T-helper 1 cell treated with Interleukin-12 subunit alpha and Interleukin-12 subunit beta and Interleukin-4 antibody, amounts not matched to agents 30 μg/mL and 1 μg/mL, for 36 hours (primary cell): ENCODE data around the gene AOX1.

Experiments used
- H3K27ac Mint-ChIP-seq: one replicate; pipeline ENCODE4 v1.8.0; 2021; ENCODE audit warnings: mild to moderate bottlenecking, mixed read lengths
- H3K27me3 Mint-ChIP-seq: one replicate; pipeline ENCODE4 v1.8.0; 2021; ENCODE audit warnings: low read depth, mixed read lengths
- H3K36me3 Mint-ChIP-seq: one replicate; pipeline ENCODE4 v1.8.0; 2021; ENCODE audit warnings: low read depth, mixed read lengths
- H3K4me1 Mint-ChIP-seq: one replicate; pipeline ENCODE4 v1.8.0; 2021; ENCODE audit warnings: low read depth, mixed read lengths
- H3K4me3 Mint-ChIP-seq: one replicate; pipeline ENCODE4 v1.8.0; 2021; ENCODE audit warnings: mild to moderate bottlenecking, moderate library complexity, mixed read lengths
- H3K9me3 Mint-ChIP-seq: one replicate; pipeline ENCODE4 v1.8.0; 2021; ENCODE audit warnings: mixed read lengths

Gene AOX1

DNA sequence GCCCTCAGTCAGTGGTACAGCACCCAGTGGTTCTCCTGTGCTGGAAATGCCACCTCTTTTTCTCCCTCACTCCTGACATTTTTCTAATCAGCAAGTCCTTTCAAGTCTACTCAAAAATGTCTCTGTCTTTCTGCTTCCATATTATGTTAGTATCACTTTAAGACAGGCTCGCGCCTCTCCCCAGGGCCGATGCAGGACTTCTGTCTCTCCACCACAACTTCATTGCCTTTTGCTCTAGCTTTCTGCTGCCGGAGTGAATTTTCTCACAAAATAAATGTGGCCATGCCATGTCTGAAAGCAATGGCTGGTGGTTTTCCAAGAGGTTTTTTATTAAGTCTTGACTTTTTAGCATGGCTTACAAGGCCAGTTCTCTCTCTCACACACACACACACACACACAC is 73.6 kb downstream of the AOX1 start:
- no peaks in the 10 kb centered on the region for H3K4me1 Mint-ChIP-seq
- H3K27me3 Mint-ChIP-seq: peaks cover 24% of the 10 kb centered on the region
- no peak overlapping the region for H3K4me3 Mint-ChIP-seq
- H3K36me3 Mint-ChIP-seq: no peaks in the 10 kb centered on the region
- no peaks in the 10 kb centered on the region for H3K9me3 Mint-ChIP-seq
- no peak overlapping the region for H3K27ac Mint-ChIP-seq

DNA sequence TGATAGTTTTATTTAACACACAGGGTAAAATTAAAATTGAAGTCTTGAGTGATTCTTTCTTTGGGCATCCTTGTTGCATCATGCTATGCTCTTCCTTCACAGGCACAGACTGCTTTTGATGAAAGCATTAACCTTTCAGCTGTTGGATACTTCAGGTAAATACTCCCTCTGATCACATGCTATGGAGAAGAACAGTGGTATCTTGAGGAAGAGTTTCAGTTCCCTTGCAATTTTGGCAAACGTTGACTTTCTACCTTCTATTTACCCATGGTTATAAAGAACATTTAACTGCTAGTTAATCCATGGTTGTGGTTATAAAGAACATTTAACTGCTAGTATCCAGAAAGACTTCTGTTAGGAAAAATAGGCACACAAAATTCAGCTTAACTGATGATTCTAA is 75.7 kb downstream of the AOX1 start:
- H3K4me3 Mint-ChIP-seq: no peak overlapping the region
- no peaks in the 10 kb centered on the region for H3K36me3 Mint-ChIP-seq
- peaks cover 24% of the 10 kb centered on the region for H3K27me3 Mint-ChIP-seq
- H3K4me1 Mint-ChIP-seq: no peaks in the 10 kb centered on the region
- H3K27ac Mint-ChIP-seq: no peak overlapping the region
- H3K9me3 Mint-ChIP-seq: no peaks in the 10 kb centered on the region

DNA sequence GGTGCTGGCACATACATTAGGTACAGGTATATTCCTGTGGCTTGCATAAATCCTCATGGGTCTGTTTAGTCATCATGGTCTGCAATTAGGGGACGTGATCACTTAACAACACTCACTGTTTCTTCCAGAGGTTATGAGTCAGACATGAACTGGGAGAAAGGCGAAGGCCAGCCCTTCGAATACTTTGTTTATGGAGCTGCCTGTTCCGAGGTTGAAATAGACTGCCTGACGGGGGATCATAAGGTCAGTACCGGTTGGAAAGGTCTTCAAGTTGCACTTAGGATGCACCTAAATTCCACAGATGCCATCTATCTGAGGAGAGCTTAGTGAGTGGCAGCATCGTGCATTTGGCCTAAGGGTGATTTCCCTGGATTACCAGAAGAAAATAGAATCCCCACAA is 76.9 kb downstream of the AOX1 start:
- no peaks in the 10 kb centered on the region for H3K9me3 Mint-ChIP-seq
- H3K36me3 Mint-ChIP-seq: no peaks in the 10 kb centered on the region
- no peak overlapping the region for H3K4me3 Mint-ChIP-seq
- peaks cover 2% of the 10 kb centered on the region for H3K4me1 Mint-ChIP-seq
- H3K27me3 Mint-ChIP-seq: peaks cover 24% of the 10 kb centered on the region
- H3K27ac Mint-ChIP-seq: no peak overlapping the region

DNA sequence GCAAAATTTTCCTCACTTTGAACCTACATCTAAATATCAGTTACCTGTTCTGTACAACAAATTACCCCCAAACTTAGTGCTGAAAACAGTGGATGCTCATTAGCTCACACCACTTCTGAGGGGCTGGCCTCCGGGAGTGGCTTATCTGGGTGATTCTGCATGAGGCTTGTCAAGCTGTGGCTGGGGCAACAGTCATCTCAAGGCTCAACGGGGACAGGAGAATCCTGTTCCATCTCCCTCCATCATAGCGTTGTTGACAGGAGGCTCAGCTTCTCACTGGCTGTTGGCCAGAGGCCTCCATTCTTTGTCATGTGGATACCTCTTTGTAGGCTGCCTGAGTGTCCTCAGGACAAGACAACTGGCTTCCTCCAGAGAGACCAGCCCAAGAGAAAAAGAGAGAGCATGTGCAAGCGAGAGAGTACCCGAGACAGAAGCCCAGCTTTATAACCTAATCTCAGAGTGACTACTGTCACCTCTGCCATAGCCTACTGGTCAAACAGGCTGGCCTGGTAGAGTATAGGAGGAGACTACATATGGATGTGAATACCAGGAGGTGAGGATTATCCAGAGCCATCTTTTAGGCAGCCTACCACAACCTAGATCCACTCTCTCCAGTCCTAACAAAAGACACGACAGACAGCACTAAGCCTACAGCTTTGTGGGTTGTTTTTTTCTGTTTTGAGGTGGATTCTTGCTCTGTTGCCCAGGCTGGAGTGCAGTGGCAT is 79.1 kb downstream of the AOX1 start:
- Mint-ChIP-seq H3K27me3 (peaks cover 16% of the 10 kb centered on the region), H3K27ac (no peak overlapping the region), H3K36me3 (no peaks in the 10 kb centered on the region), H3K4me1 (peaks cover 2% of the 10 kb centered on the region), H3K9me3 (no peaks in the 10 kb centered on the region), H3K4me3 (no peak overlapping the region)

DNA sequence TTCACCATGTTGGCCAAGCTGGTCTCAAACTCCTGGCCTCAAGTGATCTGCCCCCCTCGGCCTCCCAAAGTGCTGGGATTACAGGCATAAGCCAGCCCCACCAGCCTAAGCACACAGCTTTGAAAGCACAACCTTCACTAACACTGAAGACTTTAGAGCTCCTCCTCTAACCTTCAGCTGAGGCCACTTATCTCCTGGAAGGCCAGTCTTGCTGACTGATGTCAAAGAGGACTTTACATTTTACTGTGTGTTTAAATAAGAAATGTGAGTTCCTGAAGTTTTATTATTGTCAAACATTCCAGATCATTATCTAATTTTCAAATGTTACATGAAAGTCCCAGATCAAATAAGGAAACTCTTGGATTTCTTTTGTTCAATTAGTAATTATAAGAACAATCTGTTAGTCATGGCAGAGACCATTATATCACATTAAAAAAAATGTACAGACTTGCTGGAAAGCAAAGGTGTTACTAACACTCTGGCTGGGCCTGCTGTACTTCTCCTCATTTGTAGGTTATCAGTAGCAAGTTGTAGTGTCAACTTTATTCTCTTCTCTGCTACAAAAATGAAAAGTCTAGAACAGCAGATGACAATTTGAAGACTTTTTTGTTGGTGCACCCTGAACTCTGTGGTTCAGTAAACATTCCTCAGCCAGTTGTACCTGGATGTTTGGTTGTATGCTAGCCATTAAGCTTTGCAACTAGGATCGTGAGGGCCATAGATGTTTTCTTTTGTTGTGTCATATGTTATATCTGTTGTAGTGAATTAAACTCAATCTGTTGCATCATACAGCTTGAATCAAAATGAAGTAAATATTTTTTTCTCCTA is 80.0 kb downstream of the AOX1 start:
- Mint-ChIP-seq H3K9me3 (no peaks in the 10 kb centered on the region), H3K36me3 (no peaks in the 10 kb centered on the region), H3K4me1 (peaks cover 2% of the 10 kb centered on the region), H3K27me3 (peaks cover 13% of the 10 kb centered on the region), H3K4me3 (no peak overlapping the region), H3K27ac (no peak overlapping the region)

DNA sequence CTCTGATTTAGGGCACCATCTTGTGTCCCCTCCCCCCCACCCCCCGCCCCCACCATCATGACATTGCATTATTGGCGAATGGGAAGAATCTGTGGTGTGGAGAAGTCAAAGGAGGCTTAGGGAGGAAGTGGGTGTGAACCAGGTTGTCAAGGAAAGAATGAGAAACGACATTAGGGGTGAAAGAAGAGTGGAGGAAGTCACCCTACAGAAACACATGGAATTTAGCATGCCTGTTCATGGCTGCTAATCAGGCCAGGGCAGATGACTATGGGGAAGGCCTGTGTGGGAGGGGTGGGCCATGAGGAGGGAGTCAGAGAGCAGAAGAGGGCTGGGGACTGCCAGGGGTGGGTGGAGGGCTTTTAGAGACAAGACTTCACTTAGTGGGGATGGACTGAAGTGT is 81.6 kb downstream of the AOX1 start:
- H3K4me3 Mint-ChIP-seq: no peak overlapping the region
- H3K27me3 Mint-ChIP-seq: no peaks in the 10 kb centered on the region
- H3K4me1 Mint-ChIP-seq: peaks cover 3% of the 10 kb centered on the region
- H3K27ac Mint-ChIP-seq: no peak overlapping the region
- H3K9me3 Mint-ChIP-seq: no peaks in the 10 kb centered on the region
- H3K36me3 Mint-ChIP-seq: no peaks in the 10 kb centered on the region

DNA sequence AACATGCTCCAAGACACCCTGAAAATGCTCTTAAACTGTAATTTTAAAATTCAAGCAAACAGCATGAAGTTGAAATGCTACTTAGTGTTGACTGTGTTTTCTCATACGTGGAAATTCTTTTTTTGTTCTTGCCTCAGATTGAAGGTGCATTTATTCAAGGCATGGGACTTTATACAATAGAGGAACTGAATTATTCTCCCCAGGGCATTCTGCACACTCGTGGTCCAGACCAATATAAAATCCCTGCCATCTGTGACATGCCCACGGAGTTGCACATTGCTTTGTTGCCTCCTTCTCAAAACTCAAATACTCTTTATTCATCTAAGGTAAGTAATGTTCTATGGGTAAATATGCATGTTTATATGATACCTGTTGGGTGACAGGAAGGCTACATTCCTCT is 82.7 kb downstream of the AOX1 start:
- Mint-ChIP-seq H3K4me3 (no peak overlapping the region), H3K36me3 (no peaks in the 10 kb centered on the region), H3K4me1 (peaks cover 9% of the 10 kb centered on the region), H3K27ac (no peak overlapping the region), H3K27me3 (no peaks in the 10 kb centered on the region), H3K9me3 (no peaks in the 10 kb centered on the region)

DNA sequence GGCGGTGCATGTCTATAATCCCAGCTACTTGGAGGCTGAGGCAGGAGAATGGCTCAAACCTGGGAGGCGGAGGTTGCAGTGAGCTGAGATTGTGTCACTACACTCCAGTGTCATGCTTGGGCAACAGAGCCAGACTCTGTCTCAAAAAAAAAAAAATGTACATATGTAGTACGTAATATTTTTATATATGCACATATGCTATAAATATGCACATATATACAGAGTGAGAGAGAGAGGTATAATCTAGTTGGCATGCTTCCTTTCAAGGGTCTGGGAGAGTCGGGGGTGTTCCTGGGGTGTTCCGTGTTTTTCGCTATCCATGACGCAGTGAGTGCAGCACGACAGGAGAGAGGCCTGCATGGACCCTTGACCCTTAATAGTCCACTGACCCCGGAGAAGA is 83.5 kb downstream of the AOX1 start:
- Mint-ChIP-seq H3K9me3 (no peaks in the 10 kb centered on the region), H3K36me3 (no peaks in the 10 kb centered on the region), H3K4me1 (peaks cover 12% of the 10 kb centered on the region), H3K27me3 (no peaks in the 10 kb centered on the region), H3K27ac (no peak overlapping the region), H3K4me3 (no peak overlapping the region)

DNA sequence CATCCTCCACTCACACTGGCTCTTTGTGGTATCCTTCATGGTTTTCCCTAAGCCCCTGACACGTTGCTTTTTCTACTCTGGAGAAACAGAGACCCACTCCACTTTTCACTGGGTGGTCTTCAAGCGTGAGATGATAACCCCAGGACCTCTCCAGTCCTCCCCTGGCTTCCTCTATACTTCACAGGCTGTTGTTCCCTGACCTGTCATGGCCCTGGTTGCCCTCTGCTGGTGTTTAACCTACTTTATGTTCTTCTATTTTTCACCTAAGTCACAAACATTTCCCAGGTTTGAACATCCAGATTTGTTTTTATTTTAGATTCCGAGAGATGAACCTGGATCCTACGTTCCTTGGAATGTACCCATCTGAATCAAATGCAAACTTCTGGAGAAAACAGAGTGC is 84.5 kb downstream of the AOX1 start:
- no peak overlapping the region for H3K27ac Mint-ChIP-seq
- no peaks in the 10 kb centered on the region for H3K27me3 Mint-ChIP-seq
- H3K9me3 Mint-ChIP-seq: no peaks in the 10 kb centered on the region
- H3K36me3 Mint-ChIP-seq: no peaks in the 10 kb centered on the region
- H3K4me3 Mint-ChIP-seq: no peak overlapping the region
- peaks cover 12% of the 10 kb centered on the region for H3K4me1 Mint-ChIP-seq

DNA sequence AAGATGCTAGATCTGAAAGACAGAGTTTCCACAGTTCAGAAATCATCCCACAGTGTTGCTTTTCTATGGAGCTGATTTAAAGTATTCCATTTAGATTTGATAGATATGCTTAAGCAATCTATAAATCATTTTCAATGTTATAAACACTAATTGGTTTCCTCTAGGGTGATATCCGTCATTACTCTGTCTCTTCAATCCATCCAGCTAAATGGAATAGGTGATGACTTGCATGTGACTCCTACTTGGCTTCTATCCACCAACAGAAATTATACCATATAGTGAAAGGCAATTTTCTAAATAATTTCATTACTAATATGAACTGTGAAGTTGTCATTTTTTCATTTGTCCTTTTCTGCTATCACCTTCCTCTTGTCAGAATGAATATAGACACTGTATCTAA is 84.9 kb downstream of the AOX1 start:
- H3K27me3 Mint-ChIP-seq: no peaks in the 10 kb centered on the region
- H3K4me3 Mint-ChIP-seq: no peak overlapping the region
- no peaks in the 10 kb centered on the region for H3K36me3 Mint-ChIP-seq
- no peaks in the 10 kb centered on the region for H3K9me3 Mint-ChIP-seq
- H3K4me1 Mint-ChIP-seq: peaks cover 12% of the 10 kb centered on the region
- no peak overlapping the region for H3K27ac Mint-ChIP-seq

DNA sequence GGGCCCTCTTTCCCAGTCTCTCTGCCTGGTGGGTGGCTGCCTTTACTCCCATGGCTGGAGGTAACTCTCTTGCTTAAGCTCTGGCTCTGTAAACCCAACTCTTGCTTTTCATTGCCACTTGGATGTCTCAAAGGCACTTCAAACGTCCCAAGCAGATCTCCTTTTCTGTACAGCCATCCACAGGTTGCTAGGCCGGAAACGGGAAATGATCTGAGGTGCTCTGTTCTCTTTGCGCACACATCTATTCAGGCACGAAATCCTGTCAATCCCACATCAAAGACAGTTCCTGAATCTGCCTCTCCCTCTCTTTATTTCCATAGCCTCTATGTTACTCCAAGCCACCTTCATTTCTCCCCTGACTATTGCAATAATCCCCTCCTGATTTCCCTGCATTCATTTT is 87.4 kb downstream of the AOX1 start:
- no peak overlapping the region for H3K27ac Mint-ChIP-seq

DNA sequence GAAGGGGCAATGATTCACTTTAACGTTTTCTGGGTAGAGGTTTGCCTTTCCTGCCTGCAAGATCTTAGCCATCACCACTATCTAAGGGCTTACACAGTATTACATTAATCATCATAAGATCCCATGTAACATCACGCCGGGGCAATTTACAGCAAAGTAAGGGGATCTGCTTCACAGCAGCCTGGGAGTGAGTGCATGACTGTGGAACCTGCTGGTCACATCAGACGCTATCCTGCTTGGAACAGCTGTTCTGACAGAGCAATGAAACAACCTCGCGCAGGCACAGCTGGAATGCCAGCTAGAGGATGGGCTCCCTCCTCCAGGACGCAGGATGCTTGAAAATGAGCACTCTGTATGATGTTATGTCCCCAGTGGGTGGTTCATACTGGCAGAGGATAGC is 89.0 kb downstream of the AOX1 start:
- H3K9me3 Mint-ChIP-seq: no peaks in the 10 kb centered on the region
- peaks cover 13% of the 10 kb centered on the region for H3K27me3 Mint-ChIP-seq
- peaks cover 11% of the 10 kb centered on the region for H3K4me1 Mint-ChIP-seq
- no peak overlapping the region for H3K4me3 Mint-ChIP-seq
- H3K27ac Mint-ChIP-seq: no peak overlapping the region
- no peaks in the 10 kb centered on the region for H3K36me3 Mint-ChIP-seq

More for the DNA sequence above, 87.4 kb downstream of the AOX1 start:
- Mint-ChIP-seq H3K4me3 (no peak overlapping the region), H3K9me3 (no peaks in the 10 kb centered on the region), H3K36me3 (no peaks in the 10 kb centered on the region), H3K4me1 (peaks cover 11% of the 10 kb centered on the region), H3K27me3 (peaks cover 13% of the 10 kb centered on the region)

DNA sequence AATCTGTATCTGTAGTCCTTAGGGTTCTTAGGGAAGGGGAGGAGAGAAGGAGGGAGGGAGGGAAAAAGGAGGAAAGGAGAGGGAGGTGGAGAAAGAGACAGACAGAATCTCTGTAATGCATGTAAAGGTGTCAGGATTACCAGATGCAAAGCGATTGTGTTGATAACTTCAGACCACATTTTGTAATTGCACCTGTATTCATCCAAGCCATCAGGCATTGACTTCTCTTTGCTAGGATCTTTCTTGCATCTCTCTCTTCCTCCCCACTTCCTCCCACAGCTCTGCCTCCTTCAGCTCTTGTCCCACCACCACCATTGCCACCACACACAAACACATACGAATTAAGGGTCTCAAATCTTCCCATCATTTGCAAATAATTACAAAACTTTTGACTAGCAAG is 91.4 kb downstream of the AOX1 start:
- Mint-ChIP-seq H3K27ac (no peak overlapping the region), H3K36me3 (no peaks in the 10 kb centered on the region), H3K27me3 (peaks cover 17% of the 10 kb centered on the region), H3K4me1 (peaks cover 9% of the 10 kb centered on the region), H3K4me3 (no peak overlapping the region), H3K9me3 (no peaks in the 10 kb centered on the region)

DNA sequence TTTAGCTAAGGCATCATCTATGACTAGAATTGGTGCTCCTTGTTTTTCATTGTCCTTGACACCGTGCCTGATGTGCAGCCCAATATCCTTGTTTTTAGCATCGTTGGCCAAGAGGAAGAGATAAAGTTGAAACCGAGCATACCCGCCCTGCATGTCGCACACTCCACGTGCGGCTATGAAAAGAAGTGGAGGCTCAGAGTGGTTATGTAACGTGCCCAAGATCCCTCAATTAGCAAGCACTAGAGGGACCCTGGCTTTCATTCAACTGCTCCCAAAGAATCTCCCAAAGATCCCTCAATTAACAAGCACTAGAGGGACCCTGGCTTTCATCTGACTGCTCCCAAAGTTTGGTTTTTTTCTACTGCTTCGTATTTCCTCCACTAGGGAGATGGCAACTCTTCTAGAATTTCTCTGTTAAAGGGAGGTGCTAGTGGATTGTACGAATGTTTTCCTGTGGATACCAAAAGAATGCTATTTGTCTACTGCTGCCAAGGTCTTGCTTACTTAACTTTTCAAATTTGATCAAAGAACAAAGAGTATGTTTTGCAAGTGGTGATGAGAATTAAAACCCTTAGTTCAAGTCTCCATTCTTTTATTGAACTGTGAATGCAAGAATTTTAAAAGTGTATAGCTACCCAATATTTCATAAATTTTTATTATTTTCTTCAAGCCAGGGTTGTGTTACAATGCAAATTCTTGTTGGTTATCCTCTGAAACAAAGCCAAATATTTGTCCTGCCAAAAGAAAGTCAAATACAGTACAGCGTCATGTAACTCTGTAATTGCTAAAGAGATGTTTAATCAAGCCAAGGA is 92.1 kb downstream of the AOX1 start:
- Mint-ChIP-seq H3K36me3 (no peaks in the 10 kb centered on the region), H3K9me3 (no peaks in the 10 kb centered on the region), H3K27ac (no peak overlapping the region), H3K4me3 (no peak overlapping the region), H3K27me3 (peaks cover 17% of the 10 kb centered on the region), H3K4me1 (peaks cover 7% of the 10 kb centered on the region)

DNA sequence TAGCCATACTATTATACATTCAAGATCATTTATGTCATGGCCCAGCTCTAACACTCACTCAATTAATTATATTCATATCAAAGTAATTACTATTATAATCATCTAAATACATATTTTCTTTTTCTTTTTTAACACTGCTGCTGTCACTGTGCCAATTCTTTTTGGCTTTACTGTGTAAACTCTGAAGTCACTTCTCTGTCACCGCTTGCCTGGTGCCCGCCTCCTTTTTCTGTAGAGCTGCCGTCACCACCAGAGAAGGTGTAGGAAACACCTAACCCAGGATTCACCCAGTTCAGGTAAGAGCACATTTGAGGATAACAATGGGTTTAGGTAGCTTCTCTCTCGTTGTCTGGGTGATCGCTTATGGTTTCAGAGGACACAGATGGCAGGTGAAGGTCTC is 93.3 kb downstream of the AOX1 start:
- Mint-ChIP-seq H3K27ac (no peak overlapping the region), H3K4me1 (no peaks in the 10 kb centered on the region), H3K27me3 (peaks cover 17% of the 10 kb centered on the region), H3K4me3 (no peak overlapping the region), H3K9me3 (no peaks in the 10 kb centered on the region), H3K36me3 (no peaks in the 10 kb centered on the region)
